ENCODE results near the gene SELENOS.

Gene SELENOS

GRCh38 chr15:101250873-101251829, 26.1 kb downstream of the SELENOS start:
- peak; percentile 50 for DNase-seq

- DNase-seq = no peak
Observed at GRCh38 chr15:101250341-101250831, 26.9 kb downstream of the SELENOS start.

- DNase-seq = no peak
Observed at GRCh38 chr15:101248274-101248673, 29.0 kb downstream of the SELENOS start.

GRCh38 chr15:101246824-101247745, 30.2 kb downstream of the SELENOS start:
- DNase-seq = no peak

- DNase-seq = no peak
Observed at GRCh38 chr15:101246391-101246790, 30.9 kb downstream of the SELENOS start.

- DNase-seq = no peak
Observed at GRCh38 chr15:101244889-101245668, 32.2 kb downstream of the SELENOS start.

- no peak for DNase-seq
Observed at GRCh38 chr15:101244036-101244781, 33.1 kb downstream of the SELENOS start.

- no peak for DNase-seq
Observed at GRCh38 chr15:101243420-101243819, 33.9 kb downstream of the SELENOS start.

- DNase-seq = no peak
Observed at GRCh38 chr15:101242999-101243336, 34.3 kb downstream of the SELENOS start.

GRCh38 chr15:101242160-101242998, 34.9 kb downstream of the SELENOS start:
- DNase-seq = peak; percentile 27

- DNase-seq = no peak
Observed at GRCh38 chr15:101240358-101240757, 36.9 kb downstream of the SELENOS start.

GRCh38 chr15:101239724-101240136, 37.6 kb downstream of the SELENOS start:
- DNase-seq = no peak

GRCh38 chr15:101237251-101237650, 40.0 kb downstream of the SELENOS start:
- DNase-seq = no peak

GRCh38 chr15:101233651-101234280, 43.5 kb downstream of the SELENOS start:
- DNase-seq = no peak

- DNase-seq = no peak
Observed at GRCh38 chr15:101232677-101233076, 44.6 kb downstream of the SELENOS start.

- no peak for DNase-seq
Observed at GRCh38 chr15:101228313-101228712, 49.0 kb downstream of the SELENOS start.

GRCh38 chr15:101225658-101226057, 51.6 kb downstream of the SELENOS start:
- DNase-seq = no peak
